ENCODE measurements around the gene RAB44. TPM values are rescaled to one million over a fixed set of nuclear protein-coding genes. Genes with fewer than 3 reads are reported as not detected.
A peak's percentile ranks its signal among the peaks of the same experiment; 100 is the strongest.

RAB44 gene
- total RNA-seq, 1 donor from 2014 or later: not detected

- Mint-ChIP-seq H3K36me3 (no peaks in the 10 kb centered on the region), H3K27ac (no peak overlapping the region), H3K4me3 (no peak overlapping the region), H3K9me3 (no peaks in the 10 kb centered on the region), H3K27me3 (ENCODE audit: insufficient read depth, low read depth) (no peaks in the 10 kb centered on the region), H3K4me1 (peaks cover 18% of the 10 kb centered on the region)
- DNase-seq (ENCODE audit: low spot score): no peak
- H3K36me3 ChIP-seq: no peaks in the 10 kb centered on the region
- H2AFZ ChIP-seq (replicated peaks): no peak overlapping the region
- peaks cover 21% of the 10 kb centered on the region for H3K27me3 ChIP-seq
- no peak overlapping the region for H3K9ac ChIP-seq
- no peaks in the 10 kb centered on the region for H3K9me3 ChIP-seq (ENCODE audit: low read depth)
- H4K20me1 ChIP-seq (ENCODE audit: low read depth): no peaks in the 10 kb centered on the region
- TF ChIP-seq EZH2phosphoT487 (IDR thresholded peaks at IDR 0.05): no peak
- TF ChIP-seq, protein P1, sequence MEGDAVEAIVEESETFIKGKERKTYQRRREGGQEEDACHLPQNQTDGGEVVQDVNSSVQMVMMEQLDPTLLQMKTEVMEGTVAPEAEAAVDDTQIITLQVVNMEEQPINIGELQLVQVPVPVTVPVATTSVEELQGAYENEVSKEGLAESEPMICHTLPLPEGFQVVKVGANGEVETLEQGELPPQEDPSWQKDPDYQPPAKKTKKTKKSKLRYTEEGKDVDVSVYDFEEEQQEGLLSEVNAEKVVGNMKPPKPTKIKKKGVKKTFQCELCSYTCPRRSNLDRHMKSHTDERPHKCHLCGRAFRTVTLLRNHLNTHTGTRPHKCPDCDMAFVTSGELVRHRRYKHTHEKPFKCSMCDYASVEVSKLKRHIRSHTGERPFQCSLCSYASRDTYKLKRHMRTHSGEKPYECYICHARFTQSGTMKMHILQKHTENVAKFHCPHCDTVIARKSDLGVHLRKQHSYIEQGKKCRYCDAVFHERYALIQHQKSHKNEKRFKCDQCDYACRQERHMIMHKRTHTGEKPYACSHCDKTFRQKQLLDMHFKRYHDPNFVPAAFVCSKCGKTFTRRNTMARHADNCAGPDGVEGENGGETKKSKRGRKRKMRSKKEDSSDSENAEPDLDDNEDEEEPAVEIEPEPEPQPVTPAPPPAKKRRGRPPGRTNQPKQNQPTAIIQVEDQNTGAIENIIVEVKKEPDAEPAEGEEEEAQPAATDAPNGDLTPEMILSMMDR (IDR thresholded peaks at IDR 0.05): no peak
- TF ChIP-seq EZH2 (IDR thresholded peaks at IDR 0.05): no peak
- H3F3A ChIP-seq (ENCODE audit: low read depth): peaks cover 23% of the 10 kb centered on the region
- no peak overlapping the region for H3K4me3 ChIP-seq
- H3K79me2 ChIP-seq (ENCODE audit: low read depth): no peaks in the 10 kb centered on the region
- peaks cover 29% of the 10 kb centered on the region for H3K4me1 ChIP-seq
- no peak overlapping the region for H3K27ac ChIP-seq
- H3K4me2 ChIP-seq: peak overlapping the region; percentile 28
Observed at GRCh38 chr6:36662827-36663256, 34.8 kb upstream of the RAB44 start.

DNA sequence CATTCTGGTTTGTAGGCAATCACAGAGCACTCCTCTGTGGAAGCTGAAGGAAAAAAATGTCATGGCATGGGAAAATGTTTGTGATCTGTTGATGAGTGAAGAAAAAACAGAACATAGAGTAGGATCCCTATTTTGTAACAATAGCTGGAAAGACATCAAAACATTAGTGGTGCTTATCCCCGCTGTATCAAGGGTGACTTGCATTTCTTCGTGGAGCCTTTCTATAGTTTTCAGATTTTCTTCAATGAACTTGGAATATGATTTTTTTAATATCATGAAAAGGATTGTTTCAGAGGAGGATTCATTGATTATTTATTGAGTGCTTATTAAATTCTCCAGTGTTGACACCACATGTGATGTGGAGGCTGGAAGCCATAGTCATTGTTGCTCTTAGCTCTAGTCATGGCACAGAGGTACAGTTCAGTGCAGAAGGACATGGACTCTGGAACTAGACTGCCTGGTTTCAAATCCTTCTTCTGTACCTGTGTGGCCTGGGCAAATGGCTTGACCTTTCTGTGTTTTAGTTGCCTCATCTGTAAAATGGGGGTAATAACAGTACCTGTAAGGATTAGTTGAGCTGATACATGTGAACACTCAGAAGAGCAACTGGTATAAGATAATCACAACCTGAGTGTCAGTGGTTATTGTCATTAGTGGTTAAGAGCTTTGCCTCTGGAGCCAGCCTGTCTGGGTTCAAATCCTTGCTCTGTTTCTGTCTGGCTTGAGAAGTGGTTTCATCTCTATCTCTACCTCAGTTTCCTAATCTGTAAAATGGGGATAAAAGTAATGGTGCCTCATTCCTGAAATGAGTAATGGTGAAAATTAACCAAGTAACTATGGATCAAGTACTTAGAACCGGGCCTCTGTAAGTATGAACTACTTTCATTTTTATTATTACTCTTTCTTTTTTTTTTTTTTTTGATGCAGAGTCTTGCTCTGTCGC, 33.9 kb upstream of the RAB44 start:
- DNase-seq (ENCODE audit: low spot score): no peak
- H3K4me3 ChIP-seq: no peak overlapping the region
- H3K79me2 ChIP-seq (ENCODE audit: low read depth): no peaks in the 10 kb centered on the region
- no peaks in the 10 kb centered on the region for H3K36me3 Mint-ChIP-seq
- H4K20me1 ChIP-seq (ENCODE audit: low read depth): no peaks in the 10 kb centered on the region
- peaks cover 21% of the 10 kb centered on the region for H3K27me3 ChIP-seq
- H3K4me1 Mint-ChIP-seq: peaks cover 27% of the 10 kb centered on the region
- H3K9ac ChIP-seq: no peak overlapping the region
- peaks cover 32% of the 10 kb centered on the region for H3F3A ChIP-seq (ENCODE audit: low read depth)
- H2AFZ ChIP-seq (replicated peaks): no peak overlapping the region
- H3K9me3 Mint-ChIP-seq: no peaks in the 10 kb centered on the region
- TF ChIP-seq, protein P1 (IDR thresholded peaks at IDR 0.05): no peak
- TF ChIP-seq EZH2 (IDR thresholded peaks at IDR 0.05): no peak
- TF ChIP-seq EZH2phosphoT487 (IDR thresholded peaks at IDR 0.05): no peak
- no peaks in the 10 kb centered on the region for H3K9me3 ChIP-seq (ENCODE audit: low read depth)
- H3K36me3 ChIP-seq: no peaks in the 10 kb centered on the region
- peaks cover 38% of the 10 kb centered on the region for H3K4me1 ChIP-seq
- H3K4me2 ChIP-seq: no peak overlapping the region
- H3K27me3 Mint-ChIP-seq (ENCODE audit: insufficient read depth, low read depth): no peaks in the 10 kb centered on the region
- H3K27ac Mint-ChIP-seq: no peak overlapping the region
- no peak overlapping the region for H3K27ac ChIP-seq
- no peak overlapping the region for H3K4me3 Mint-ChIP-seq

GRCh38 chr6:36665180-36665579, 32.4 kb upstream of the RAB44 start:
- Mint-ChIP-seq H3K27ac (no peak overlapping the region), H3K4me3 (peak overlapping the region; percentile 8), H3K27me3 (ENCODE audit: insufficient read depth, low read depth) (no peaks in the 10 kb centered on the region), H3K4me1 (peaks cover 39% of the 10 kb centered on the region), H3K9me3 (no peaks in the 10 kb centered on the region), H3K36me3 (no peaks in the 10 kb centered on the region)
- DNase-seq (ENCODE audit: low spot score): no peak
- H3K4me1 ChIP-seq: peaks cover 50% of the 10 kb centered on the region
- H4K20me1 ChIP-seq (ENCODE audit: low read depth): no peaks in the 10 kb centered on the region
- TF ChIP-seq, protein P1 (IDR thresholded peaks at IDR 0.05): no peak
- TF ChIP-seq EZH2 (IDR thresholded peaks at IDR 0.05): no peak
- TF ChIP-seq EZH2phosphoT487 (IDR thresholded peaks at IDR 0.05): no peak
- no peak overlapping the region for H3K27ac ChIP-seq
- no peaks in the 10 kb centered on the region for H3K79me2 ChIP-seq (ENCODE audit: low read depth)
- no peak overlapping the region for H3K4me2 ChIP-seq
- no peak overlapping the region for H2AFZ ChIP-seq (replicated peaks)
- H3K9me3 ChIP-seq (ENCODE audit: low read depth): no peaks in the 10 kb centered on the region
- H3F3A ChIP-seq (ENCODE audit: low read depth): peaks cover 32% of the 10 kb centered on the region
- H3K27me3 ChIP-seq: peaks cover 10% of the 10 kb centered on the region
- H3K4me3 ChIP-seq: no peak overlapping the region
- no peak overlapping the region for H3K9ac ChIP-seq
- H3K36me3 ChIP-seq: no peaks in the 10 kb centered on the region
